WTC11 (cell line): ENCODE results near the gene GALNT17.

Source experiments
- CBFB ChIP-seq: sonication (generic); formaldehyde crosslinking; IDR thresholded peaks from 2 replicates; pipeline ENCODE4 v1.8.1; 2022; ENCODE audit warnings: mild to moderate bottlenecking, low read depth, missing genetic modification reagents
- NFATC4 ChIP-seq: fragments of 250-450 bp; sonication (Bioruptor Pico); IDR thresholded peaks from 2 replicates; pipeline ENCODE4 v1.9.0; 2021; ENCODE audit warnings: mild to moderate bottlenecking
- NFE2L1 ChIP-seq: sonication (generic); formaldehyde crosslinking; IDR thresholded peaks from 2 replicates; pipeline ENCODE4 v1.8.1; 2023; ENCODE audit warnings: missing genetic modification reagents
- NR2C2 ChIP-seq: sonication (generic); formaldehyde crosslinking; IDR thresholded peaks from 2 replicates; pipeline ENCODE4 v1.8.0; 2022; ENCODE audit warnings: mild to moderate bottlenecking, missing genetic modification reagents
- RELA ChIP-seq: sonication (generic); formaldehyde crosslinking; IDR thresholded peaks from 2 replicates; pipeline ENCODE4 v1.8.1; 2022; ENCODE audit warnings: missing genetic modification reagents, mild to moderate bottlenecking, borderline replicate concordance
- SMAD4 ChIP-seq: sonication (generic); formaldehyde crosslinking; IDR thresholded peaks from 2 replicates; pipeline ENCODE4 v1.8.0; 2022; ENCODE audit warnings: mild to moderate bottlenecking, missing genetic modification reagents
- TF ChIP-seq, protein P1 (sequence below): fragments of 200-600 bp; IDR thresholded peaks from 2 replicates; pipeline ENCODE4 v1.8.0; 2022; ENCODE audit warnings: antibody characterized with exemption
- TF ChIP-seq, protein P2 (sequence below): sonication (generic); formaldehyde crosslinking; IDR thresholded peaks from 2 replicates; pipeline ENCODE4 v1.8.0; 2022; ENCODE audit warnings: missing genetic modification reagents
- TF ChIP-seq, protein P3 (sequence below): sonication (generic); formaldehyde crosslinking; IDR thresholded peaks from 2 replicates; pipeline ENCODE4 v1.8.1; 2023; ENCODE audit warnings: mild to moderate bottlenecking, missing genetic modification reagents
- TF ChIP-seq, protein P4 (sequence below): sonication (generic); formaldehyde crosslinking; IDR thresholded peaks from 2 replicates; pipeline ENCODE4 v1.8.1; 2022; ENCODE audit warnings: low read depth, missing genetic modification reagents, borderline replicate concordance
- TF ChIP-seq, protein P5 (sequence below): sonication (generic); formaldehyde crosslinking; IDR thresholded peaks from 2 replicates; pipeline ENCODE4 v1.8.1; 2023; ENCODE audit warnings: mild to moderate bottlenecking, missing genetic modification reagents, moderate library complexity
- TF ChIP-seq, protein P6 (sequence below): sonication (generic); formaldehyde crosslinking; IDR thresholded peaks from 2 replicates; pipeline ENCODE4 v1.8.0; 2022; ENCODE audit warnings: mild to moderate bottlenecking, missing genetic modification reagents

DNA sequence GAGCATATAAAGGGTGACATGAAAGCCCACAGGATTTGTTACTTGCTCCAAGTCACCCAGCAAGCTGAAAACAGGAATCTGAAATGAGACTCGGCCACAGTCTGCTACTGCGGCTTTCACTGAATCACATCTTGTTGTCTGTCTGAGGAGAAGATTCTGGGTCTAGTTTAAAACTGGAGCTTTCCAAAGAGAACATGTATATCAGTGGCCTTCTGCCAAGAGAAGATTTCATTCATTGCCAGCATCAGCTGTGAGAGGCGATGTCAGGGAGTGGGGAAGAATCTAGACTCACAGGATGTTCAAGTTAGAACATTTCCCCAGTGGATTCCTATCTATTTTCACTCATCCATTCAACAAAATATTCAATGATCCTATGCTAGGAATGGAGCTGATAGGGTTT is 122.8 kb downstream of the GALNT17 start:
- TF ChIP-seq, protein P1, sequence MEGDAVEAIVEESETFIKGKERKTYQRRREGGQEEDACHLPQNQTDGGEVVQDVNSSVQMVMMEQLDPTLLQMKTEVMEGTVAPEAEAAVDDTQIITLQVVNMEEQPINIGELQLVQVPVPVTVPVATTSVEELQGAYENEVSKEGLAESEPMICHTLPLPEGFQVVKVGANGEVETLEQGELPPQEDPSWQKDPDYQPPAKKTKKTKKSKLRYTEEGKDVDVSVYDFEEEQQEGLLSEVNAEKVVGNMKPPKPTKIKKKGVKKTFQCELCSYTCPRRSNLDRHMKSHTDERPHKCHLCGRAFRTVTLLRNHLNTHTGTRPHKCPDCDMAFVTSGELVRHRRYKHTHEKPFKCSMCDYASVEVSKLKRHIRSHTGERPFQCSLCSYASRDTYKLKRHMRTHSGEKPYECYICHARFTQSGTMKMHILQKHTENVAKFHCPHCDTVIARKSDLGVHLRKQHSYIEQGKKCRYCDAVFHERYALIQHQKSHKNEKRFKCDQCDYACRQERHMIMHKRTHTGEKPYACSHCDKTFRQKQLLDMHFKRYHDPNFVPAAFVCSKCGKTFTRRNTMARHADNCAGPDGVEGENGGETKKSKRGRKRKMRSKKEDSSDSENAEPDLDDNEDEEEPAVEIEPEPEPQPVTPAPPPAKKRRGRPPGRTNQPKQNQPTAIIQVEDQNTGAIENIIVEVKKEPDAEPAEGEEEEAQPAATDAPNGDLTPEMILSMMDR, result no peak
- no peak for TF ChIP-seq SMAD4
- TF ChIP-seq, protein P2, sequence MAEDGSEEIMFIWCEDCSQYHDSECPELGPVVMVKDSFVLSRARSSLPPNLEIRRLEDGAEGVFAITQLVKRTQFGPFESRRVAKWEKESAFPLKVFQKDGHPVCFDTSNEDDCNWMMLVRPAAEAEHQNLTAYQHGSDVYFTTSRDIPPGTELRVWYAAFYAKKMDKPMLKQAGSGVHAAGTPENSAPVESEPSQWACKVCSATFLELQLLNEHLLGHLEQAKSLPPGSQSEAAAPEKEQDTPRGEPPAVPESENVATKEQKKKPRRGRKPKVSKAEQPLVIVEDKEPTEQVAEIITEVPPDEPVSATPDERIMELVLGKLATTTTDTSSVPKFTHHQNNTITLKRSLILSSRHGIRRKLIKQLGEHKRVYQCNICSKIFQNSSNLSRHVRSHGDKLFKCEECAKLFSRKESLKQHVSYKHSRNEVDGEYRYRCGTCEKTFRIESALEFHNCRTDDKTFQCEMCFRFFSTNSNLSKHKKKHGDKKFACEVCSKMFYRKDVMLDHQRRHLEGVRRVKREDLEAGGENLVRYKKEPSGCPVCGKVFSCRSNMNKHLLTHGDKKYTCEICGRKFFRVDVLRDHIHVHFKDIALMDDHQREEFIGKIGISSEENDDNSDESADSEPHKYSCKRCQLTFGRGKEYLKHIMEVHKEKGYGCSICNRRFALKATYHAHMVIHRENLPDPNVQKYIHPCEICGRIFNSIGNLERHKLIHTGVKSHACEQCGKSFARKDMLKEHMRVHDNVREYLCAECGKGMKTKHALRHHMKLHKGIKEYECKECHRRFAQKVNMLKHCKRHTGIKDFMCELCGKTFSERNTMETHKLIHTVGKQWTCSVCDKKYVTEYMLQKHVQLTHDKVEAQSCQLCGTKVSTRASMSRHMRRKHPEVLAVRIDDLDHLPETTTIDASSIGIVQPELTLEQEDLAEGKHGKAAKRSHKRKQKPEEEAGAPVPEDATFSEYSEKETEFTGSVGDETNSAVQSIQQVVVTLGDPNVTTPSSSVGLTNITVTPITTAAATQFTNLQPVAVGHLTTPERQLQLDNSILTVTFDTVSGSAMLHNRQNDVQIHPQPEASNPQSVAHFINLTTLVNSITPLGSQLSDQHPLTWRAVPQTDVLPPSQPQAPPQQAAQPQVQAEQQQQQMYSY (CRISPR knock-in tag), result no peak
- TF ChIP-seq, protein P3, sequence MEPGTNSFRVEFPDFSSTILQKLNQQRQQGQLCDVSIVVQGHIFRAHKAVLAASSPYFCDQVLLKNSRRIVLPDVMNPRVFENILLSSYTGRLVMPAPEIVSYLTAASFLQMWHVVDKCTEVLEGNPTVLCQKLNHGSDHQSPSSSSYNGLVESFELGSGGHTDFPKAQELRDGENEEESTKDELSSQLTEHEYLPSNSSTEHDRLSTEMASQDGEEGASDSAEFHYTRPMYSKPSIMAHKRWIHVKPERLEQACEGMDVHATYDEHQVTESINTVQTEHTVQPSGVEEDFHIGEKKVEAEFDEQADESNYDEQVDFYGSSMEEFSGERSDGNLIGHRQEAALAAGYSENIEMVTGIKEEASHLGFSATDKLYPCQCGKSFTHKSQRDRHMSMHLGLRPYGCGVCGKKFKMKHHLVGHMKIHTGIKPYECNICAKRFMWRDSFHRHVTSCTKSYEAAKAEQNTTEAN (CRISPR knock-in tag), result no peak
- TF ChIP-seq NFE2L1 (CRISPR knock-in tag), result no peak
- no peak for TF ChIP-seq CBFB (CRISPR knock-in tag)
- TF ChIP-seq, protein P4, sequence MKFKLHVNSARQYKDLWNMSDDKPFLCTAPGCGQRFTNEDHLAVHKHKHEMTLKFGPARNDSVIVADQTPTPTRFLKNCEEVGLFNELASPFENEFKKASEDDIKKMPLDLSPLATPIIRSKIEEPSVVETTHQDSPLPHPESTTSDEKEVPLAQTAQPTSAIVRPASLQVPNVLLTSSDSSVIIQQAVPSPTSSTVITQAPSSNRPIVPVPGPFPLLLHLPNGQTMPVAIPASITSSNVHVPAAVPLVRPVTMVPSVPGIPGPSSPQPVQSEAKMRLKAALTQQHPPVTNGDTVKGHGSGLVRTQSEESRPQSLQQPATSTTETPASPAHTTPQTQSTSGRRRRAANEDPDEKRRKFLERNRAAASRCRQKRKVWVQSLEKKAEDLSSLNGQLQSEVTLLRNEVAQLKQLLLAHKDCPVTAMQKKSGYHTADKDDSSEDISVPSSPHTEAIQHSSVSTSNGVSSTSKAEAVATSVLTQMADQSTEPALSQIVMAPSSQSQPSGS (CRISPR knock-in tag), result no peak
- TF ChIP-seq, protein P5, sequence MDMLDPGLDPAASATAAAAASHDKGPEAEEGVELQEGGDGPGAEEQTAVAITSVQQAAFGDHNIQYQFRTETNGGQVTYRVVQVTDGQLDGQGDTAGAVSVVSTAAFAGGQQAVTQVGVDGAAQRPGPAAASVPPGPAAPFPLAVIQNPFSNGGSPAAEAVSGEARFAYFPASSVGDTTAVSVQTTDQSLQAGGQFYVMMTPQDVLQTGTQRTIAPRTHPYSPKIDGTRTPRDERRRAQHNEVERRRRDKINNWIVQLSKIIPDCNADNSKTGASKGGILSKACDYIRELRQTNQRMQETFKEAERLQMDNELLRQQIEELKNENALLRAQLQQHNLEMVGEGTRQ (CRISPR knock-in tag), result no peak
- TF ChIP-seq, protein P6, sequence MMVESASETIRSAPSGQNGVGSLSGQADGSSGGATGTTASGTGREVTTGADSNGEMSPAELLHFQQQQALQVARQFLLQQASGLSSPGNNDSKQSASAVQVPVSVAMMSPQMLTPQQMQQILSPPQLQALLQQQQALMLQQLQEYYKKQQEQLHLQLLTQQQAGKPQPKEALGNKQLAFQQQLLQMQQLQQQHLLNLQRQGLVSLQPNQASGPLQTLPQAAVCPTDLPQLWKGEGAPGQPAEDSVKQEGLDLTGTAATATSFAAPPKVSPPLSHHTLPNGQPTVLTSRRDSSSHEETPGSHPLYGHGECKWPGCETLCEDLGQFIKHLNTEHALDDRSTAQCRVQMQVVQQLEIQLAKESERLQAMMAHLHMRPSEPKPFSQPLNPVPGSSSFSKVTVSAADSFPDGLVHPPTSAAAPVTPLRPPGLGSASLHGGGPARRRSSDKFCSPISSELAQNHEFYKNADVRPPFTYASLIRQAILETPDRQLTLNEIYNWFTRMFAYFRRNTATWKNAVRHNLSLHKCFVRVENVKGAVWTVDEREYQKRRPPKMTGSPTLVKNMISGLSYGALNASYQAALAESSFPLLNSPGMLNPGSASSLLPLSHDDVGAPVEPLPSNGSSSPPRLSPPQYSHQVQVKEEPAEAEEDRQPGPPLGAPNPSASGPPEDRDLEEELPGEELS, result no peak
- no peak for TF ChIP-seq RELA
- no peak for TF ChIP-seq NR2C2 (CRISPR knock-in tag)
- TF ChIP-seq NFATC4, result no peak
